CD4-positive, alpha-beta T cell (primary cell): ENCODE results near the gene TMEM11. TPM values are rescaled to one million over a fixed set of nuclear protein-coding genes. Genes with fewer than 3 reads are reported as not detected.

Experiments used
- ATAC-seq: fragments of 200-7000 bp; cut with Tn5 transposase; one replicate; pipeline ENCODE4 v1.10.0; 2022; ENCODE audit warnings: mild to moderate bottlenecking; ENCODE audit not compliant: poor library complexity
- CTCF ChIA-PET: fragments of 350-600 bp; sonication (Branson Sonifier 250); formaldehyde crosslinking; loops from one replicate; lab custom pipeline; 2021; ENCODE audit warnings: antibody characterized with exemption, inconsistent platforms; lab: Charles Lee
- POLR2A ChIA-PET: fragments of 350-600 bp; sonication (Branson Sonifier 250); formaldehyde crosslinking; loops from one replicate; lab custom pipeline; 2021; ENCODE audit warnings: antibody characterized with exemption, inconsistent platforms; lab: Charles Lee
- DNase-seq, 14 experiments: peaks; one replicate each; pipeline ENCODE4 v3.0.0-alpha.2; 2013 to 2020; ENCODE audit warnings: mixed read lengths in 2 of 14
- H3K27ac ChIP-seq, 2 donors: one replicate each; pipeline versions ENCODE4 v1.5.1 to v1.7.0; 2013; ENCODE audit warnings: low read length in 2 of 2, low read depth in 1 of 2, mild to moderate bottlenecking in 1 of 2
- H3K27me3 ChIP-seq, 2 experiments: 1 replicate in 1 of 2; 2 replicates in 1 of 2; pipeline versions ENCODE4 v1.6.1 to v1.7.0; 2013; ENCODE audit warnings: low read length in 2 of 2, control low read depth in 1 of 2, mild to moderate bottlenecking in 1 of 2, moderate library complexity in 1 of 2; ENCODE audit not compliant: insufficient read depth in 2 of 2, control insufficient read depth in 1 of 2
- H3K36me3 ChIP-seq: one replicate; pipeline ENCODE4 v1.6.1; 2013; ENCODE audit warnings: low read length, control low read depth; ENCODE audit not compliant: insufficient read depth
- H3K4me1 ChIP-seq: one replicate; pipeline ENCODE4 v1.6.1; 2013; ENCODE audit warnings: low read length, control low read depth; ENCODE audit not compliant: insufficient read depth
- H3K4me3 ChIP-seq: one replicate; pipeline ENCODE4 v1.5.1; 2013; ENCODE audit warnings: mild to moderate bottlenecking, low read length, moderate library complexity
- H3K9me3 ChIP-seq, 2 experiments: 1 replicate in 1 of 2; 2 replicates in 1 of 2; pipeline versions ENCODE4 v1.6.1 to v1.7.0; 2013; ENCODE audit warnings: low read length in 2 of 2, mild to moderate bottlenecking in 2 of 2, control low read depth in 1 of 2, moderate library complexity in 1 of 2; ENCODE audit not compliant: control insufficient read depth in 1 of 2, insufficient read depth in 1 of 2
- H3K27ac Mint-ChIP-seq: one replicate; pipeline ENCODE4 v1.8.0; 2020; ENCODE audit warnings: mixed read lengths
- H3K27me3 Mint-ChIP-seq: one replicate; pipeline ENCODE4 v1.8.0; 2021; ENCODE audit warnings: mixed read lengths
- H3K36me3 Mint-ChIP-seq: one replicate; pipeline ENCODE4 v1.8.0; 2021; ENCODE audit warnings: low read depth, mixed read lengths
- H3K4me1 Mint-ChIP-seq: one replicate; pipeline ENCODE4 v1.8.0; 2021; ENCODE audit warnings: low read depth, mixed read lengths
- H3K4me3 Mint-ChIP-seq: one replicate; pipeline ENCODE4 v1.8.0; 2020; ENCODE audit warnings: mild to moderate bottlenecking, mixed read lengths
- H3K9me3 Mint-ChIP-seq: one replicate; pipeline ENCODE4 v1.8.0; 2020; ENCODE audit warnings: mixed read lengths
- CTCF ChIP-seq: fragments of 200-600 bp; IDR thresholded peaks from one replicate; pipeline ENCODE4 v1.8.0; 2022; ENCODE audit warnings: antibody characterized with exemption, mild to moderate bottlenecking
- intact Hi-C, 2 experiments: fragments of 100-400 bp; cut with DNase I in 1 of 2; cut with micrococcal nuclease in 1 of 2; formaldehyde crosslinking; loops; one replicate each; pipeline versions ENCODE4 v1.15.1 to v1.9.0; 2023 to 2025; cut with DNase I, micrococcal nuclease
- total RNA-seq, 174 experiments: library from RNA in 2 of 174; stranded (reverse) in 2 of 174; gene quantifications; one replicate each; pipeline ENCODE4 v1.2.3 and lab custom pipeline; 2021 to 2026

Gene TMEM11
- total RNA-seq, 2 experiments from 2014 or later: 17.8 to 19.2 TPM

GRCh38 chr17:21186399-21187187, 27.4 kb downstream of the TMEM11 start:
- H3K4me3 ChIP-seq: no peak overlapping the region
- TF ChIP-seq CTCF: no peak
- CTCF ChIA-PET: no interaction called here
- no peaks in the 10 kb centered on the region for H3K9me3 ChIP-seq
- H3K27me3 ChIP-seq: no peaks in the 10 kb centered on the region
- H3K27ac Mint-ChIP-seq: no peak overlapping the region
- H3K36me3 Mint-ChIP-seq: peaks cover 64% of the 10 kb centered on the region
- POLR2A ChIA-PET: no interaction called here
- DNase-seq (no peak), ATAC-seq (no peak)
- H3K4me1 Mint-ChIP-seq: no peaks in the 10 kb centered on the region
- intact Hi-C loops: no loop called here
- H3K9me3 Mint-ChIP-seq: no peaks in the 10 kb centered on the region
- no peaks in the 10 kb centered on the region for H3K27me3 Mint-ChIP-seq
- no peak overlapping the region for H3K4me3 Mint-ChIP-seq
- no peak overlapping the region for H3K27ac ChIP-seq
- no peaks in the 10 kb centered on the region for H3K4me1 ChIP-seq
- peaks cover 35% of the 10 kb centered on the region for H3K36me3 ChIP-seq

- H3K4me1 ChIP-seq: no peaks in the 10 kb centered on the region
- no peaks in the 10 kb centered on the region for H3K9me3 Mint-ChIP-seq
- peaks cover 35% of the 10 kb centered on the region for H3K36me3 ChIP-seq
- no peaks in the 10 kb centered on the region for H3K4me1 Mint-ChIP-seq
- DNase-seq: no peak
- intact Hi-C loops: no loop called here
- CTCF ChIA-PET: no interaction called here
- TF ChIP-seq CTCF: no peak
- H3K36me3 Mint-ChIP-seq: peaks cover 62% of the 10 kb centered on the region
- H3K27ac Mint-ChIP-seq: no peak overlapping the region
- H3K27ac ChIP-seq: no peak overlapping the region
- H3K27me3 ChIP-seq: no peaks in the 10 kb centered on the region
- no peaks in the 10 kb centered on the region for H3K9me3 ChIP-seq
- H3K4me3 ChIP-seq: no peak overlapping the region
- H3K27me3 Mint-ChIP-seq: no peaks in the 10 kb centered on the region
- POLR2A ChIA-PET: no interaction called here
- no peak overlapping the region for H3K4me3 Mint-ChIP-seq
- no peak for ATAC-seq
These were observed 28.9 kb downstream of the TMEM11 start for GRCh38 chr17:21185061-21185460.

GRCh38 chr17:21184570-21184969, 29.4 kb downstream of the TMEM11 start:
- no peaks in the 10 kb centered on the region for H3K9me3 ChIP-seq
- Mint-ChIP-seq H3K27me3 (no peaks in the 10 kb centered on the region), H3K4me3 (no peak overlapping the region), H3K27ac (no peak overlapping the region), H3K36me3 (peaks cover 61% of the 10 kb centered on the region), H3K4me1 (no peaks in the 10 kb centered on the region), H3K9me3 (no peaks in the 10 kb centered on the region)
- intact Hi-C loops: no loop called here
- no peaks in the 10 kb centered on the region for H3K27me3 ChIP-seq
- ChIA-PET CTCF (no interaction called here), POLR2A (no interaction called here)
- H3K4me1 ChIP-seq: no peaks in the 10 kb centered on the region
- H3K27ac ChIP-seq: no peak overlapping the region
- no peak for DNase-seq
- H3K4me3 ChIP-seq: no peak overlapping the region
- H3K36me3 ChIP-seq: peaks cover 35% of the 10 kb centered on the region
- no peak for ATAC-seq
- no peak for TF ChIP-seq CTCF
